GM12873 (cell line): ENCODE measurements around the gene EFNA2.

Experiments
- CTCF ChIP-seq: IDR thresholded peaks from 2 replicates; pipeline ENCODE4 v1.5.1; 2012; ENCODE audit warnings: low read depth, mild to moderate bottlenecking, moderate library complexity, low read length, control low read depth; ENCODE audit not compliant: insufficient read depth; ENCODE audit errors: missing control alignments

EFNA2 gene

GRCh38 chr19:1291761-1292418 is 6.2 kb downstream of the EFNA2 start:
- TF ChIP-seq CTCF: no peak

GRCh38 chr19:1292419-1293151 is 6.9 kb downstream of the EFNA2 start:
- TF ChIP-seq CTCF: no peak

- TF ChIP-seq CTCF: no peak
These were observed 8.3 kb downstream of the EFNA2 start for GRCh38 chr19:1293782-1294604.

- no peak for TF ChIP-seq CTCF
These were observed 9.0 kb downstream of the EFNA2 start for GRCh38 chr19:1294688-1295087.

GRCh38 chr19:1295169-1296012 is 9.7 kb downstream of the EFNA2 start:
- TF ChIP-seq CTCF: no peak

- TF ChIP-seq CTCF: no peak
These were observed 10.4 kb downstream of the EFNA2 start for GRCh38 chr19:1296078-1296477.
